ENCODE data around the gene ZKSCAN1. TPM values are rescaled to one million over a fixed set of nuclear protein-coding genes. Genes with fewer than 3 reads are reported as not detected.

The ZKSCAN1 gene
- polyA plus RNA-seq, 3 donors, result 10.4 to 24.3 (median 10.7) TPM

GRCh38 chr7:100013328-100013676, 2.1 kb upstream of the ZKSCAN1 start:
- H3K27me3 Mint-ChIP-seq (ENCODE audit: low read depth in 3 of 3), result peaks cover 0 to 2% (median 0%) of the 10 kb centered on the region in 3 donors
- H3K4me2 ChIP-seq (replicated peaks; ENCODE audit: extremely low read depth, low read length, poor library complexity, severe bottlenecking), result no peak overlapping the region
- H3K27ac ChIP-seq (ENCODE audit: low read depth in 1 of 2, low read length in 2 of 2), result no peak overlapping the region
- H3K36me3 Mint-ChIP-seq, result peaks cover 2 to 6% of the 10 kb centered on the region in 2 donors
- intact Hi-C loops (cut with micrococcal nuclease), result loop anchor here (10.0 kb wide), 1 partner anchor 71 kb away; the partner anchor contains the start of genes COPS6 (in 2 of the 2) and ZNF3 (in 2 of the 2)
- H3K27me3 ChIP-seq (ENCODE audit: control insufficient read depth in 2 of 2, insufficient read depth in 2 of 2, low read length in 2 of 2), result no peaks in the 10 kb centered on the region
- H4K20me1 ChIP-seq (ENCODE audit: insufficient read depth, low read length), result peaks cover 2% of the 10 kb centered on the region
- DNase-seq, result peak in 1 of 3 donors; percentile 42
- no peak overlapping the region for H3K4me3 Mint-ChIP-seq
- H3K4me1 ChIP-seq (ENCODE audit: control insufficient read depth in 1 of 2, insufficient read depth in 2 of 2, low read length in 2 of 2), result peaks cover 28 to 38% of the 10 kb centered on the region in 2 donors
- H3K27ac Mint-ChIP-seq, result peak overlapping the region in 1 of 7 donors; percentile 35
- no peak for TF ChIP-seq CTCF (IDR thresholded peaks at IDR 0.05)
- no peak overlapping the region for H3K9ac ChIP-seq (ENCODE audit: insufficient read depth, low read length, poor library complexity, severe bottlenecking)
- H3K4me1 Mint-ChIP-seq, result peaks cover 35% of the 10 kb centered on the region
- no peaks in the 10 kb centered on the region for H3K9me3 Mint-ChIP-seq
- H2AFZ ChIP-seq (ENCODE audit: insufficient read depth, low read depth, low read length, poor library complexity, severe bottlenecking), result peak overlapping the region; percentile 36
- no peaks in the 10 kb centered on the region for H3K9me3 ChIP-seq (replicated peaks in 1 of 2; ENCODE audit: control insufficient read depth in 1 of 2, insufficient read depth in 1 of 2, low read length in 2 of 2)
- WGBS (ENCODE audit: insufficient coverage), result 100% methylated on average over 1 of the region's 3 CpGs
- peaks cover 29% of the 10 kb centered on the region for H3K79me2 ChIP-seq (ENCODE audit: insufficient read depth, low read length)
- no peaks in the 10 kb centered on the region for H3K36me3 ChIP-seq (replicated peaks in 1 of 2; ENCODE audit: control insufficient read depth in 1 of 2, insufficient read depth in 2 of 2, low read length in 2 of 2)
- H3K4me3 ChIP-seq (replicated peaks in 1 of 3; ENCODE audit: low read depth in 2 of 3, low read length in 3 of 3), result no peak overlapping the region

- intact Hi-C loops (cut with micrococcal nuclease), result loop anchor here (10.0 kb wide), 1 partner anchor 68 kb away; the partner anchor contains the start of genes COPS6 (in 2 of the 2) and ZNF3 (in 2 of the 2)
- Mint-ChIP-seq H3K27ac (peak overlapping the region; percentile 94 to 99 (median 97)), H3K36me3 (peaks cover 14 to 21% of the 10 kb centered on the region in 2 donors), H3K27me3 (ENCODE audit: low read depth in 3 of 3) (peaks cover 0 to 2% (median 0%) of the 10 kb centered on the region in 3 donors), H3K4me1 (peaks cover 43% of the 10 kb centered on the region), H3K4me3 (peak overlapping the region; percentile 93 to 94), H3K9me3 (no peaks in the 10 kb centered on the region)
- peak in 2 of 3 donors; percentile 12 to 24 for DNase-seq
- H2AFZ ChIP-seq (ENCODE audit: insufficient read depth, low read depth, low read length, poor library complexity, severe bottlenecking), result peak overlapping the region; percentile 43
- peaks cover 28 to 38% of the 10 kb centered on the region in 2 donors for H3K4me1 ChIP-seq (ENCODE audit: control insufficient read depth in 1 of 2, insufficient read depth in 2 of 2, low read length in 2 of 2)
- H3K4me3 ChIP-seq (replicated peaks in 1 of 3; ENCODE audit: low read depth in 2 of 3, low read length in 3 of 3), result peak overlapping the region; percentile 82 to 100 (median 97)
- peaks cover 60% of the 10 kb centered on the region for H3K79me2 ChIP-seq (ENCODE audit: insufficient read depth, low read length)
- WGBS (ENCODE audit: insufficient coverage), result 0% methylated on average over 2 of the region's 11 CpGs
- H3K9me3 ChIP-seq (replicated peaks in 1 of 2; ENCODE audit: control insufficient read depth in 1 of 2, insufficient read depth in 1 of 2, low read length in 2 of 2), result no peaks in the 10 kb centered on the region
- peak overlapping the region; percentile 85 to 94 for H3K27ac ChIP-seq (ENCODE audit: low read depth in 1 of 2, low read length in 2 of 2)
- peak overlapping the region; percentile 88 for H3K4me2 ChIP-seq (replicated peaks; ENCODE audit: extremely low read depth, low read length, poor library complexity, severe bottlenecking)
- peaks cover 11% of the 10 kb centered on the region for H4K20me1 ChIP-seq (ENCODE audit: insufficient read depth, low read length)
- H3K36me3 ChIP-seq (replicated peaks in 1 of 2; ENCODE audit: control insufficient read depth in 1 of 2, insufficient read depth in 2 of 2, low read length in 2 of 2), result peaks cover 0 to 11% of the 10 kb centered on the region in 2 donors
- no peaks in the 10 kb centered on the region for H3K27me3 ChIP-seq (ENCODE audit: control insufficient read depth in 2 of 2, insufficient read depth in 2 of 2, low read length in 2 of 2)
- H3K9ac ChIP-seq (ENCODE audit: insufficient read depth, low read length, poor library complexity, severe bottlenecking), result peak overlapping the region; percentile 96
- no peak for TF ChIP-seq CTCF (IDR thresholded peaks at IDR 0.05)
These were observed 962 bp downstream of the ZKSCAN1 start for GRCh38 chr7:100016215-100016901.
